Uterus (tissue), 2 donors: Measurements from ENCODE around the gene FSCN2.

Experiments used
- POLR2A ChIP-seq, 2 donors: fragments of 450-650 bp; IDR thresholded peaks; one replicate each; pipeline ENCODE4 v1.6.1; 2016; ENCODE audit warnings: antibody characterized with exemption in 2 of 2, mild to moderate bottlenecking in 1 of 2, moderate library complexity in 1 of 2
- TF ChIP-seq, protein P1 (sequence below), 4 experiments: fragments of 200-600 bp in 2 of 4; fragments of 450-650 bp in 2 of 4; sonication (generic) in 2 of 4; IDR thresholded peaks; one replicate each; pipeline ENCODE4 v1.5.1; 2016 to 2019; ENCODE audit warnings: antibody characterized with exemption in 4 of 4, mild to moderate bottlenecking in 2 of 4, moderate library complexity in 1 of 4

DNA sequence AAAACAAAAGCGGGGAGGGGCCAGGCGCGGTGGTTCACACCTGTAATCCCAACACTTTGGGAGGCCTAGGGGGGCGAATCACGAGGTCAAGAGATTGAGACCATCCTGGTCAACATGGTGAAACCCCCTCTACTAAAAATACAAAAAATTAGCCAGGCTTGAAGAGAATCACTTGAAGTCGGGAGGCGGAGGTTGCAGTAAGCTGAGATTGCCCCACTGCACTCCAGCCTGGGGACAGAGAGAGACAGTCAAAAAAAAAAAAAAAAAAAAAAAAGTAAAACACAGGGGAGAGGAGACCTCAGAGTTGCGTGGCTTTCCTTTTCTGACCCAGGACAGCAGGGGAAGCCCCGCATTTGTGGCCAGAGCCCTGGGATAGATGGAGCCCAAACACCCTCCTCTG is 35.5 kb upstream of the FSCN2 start:
- TF ChIP-seq, protein P1, sequence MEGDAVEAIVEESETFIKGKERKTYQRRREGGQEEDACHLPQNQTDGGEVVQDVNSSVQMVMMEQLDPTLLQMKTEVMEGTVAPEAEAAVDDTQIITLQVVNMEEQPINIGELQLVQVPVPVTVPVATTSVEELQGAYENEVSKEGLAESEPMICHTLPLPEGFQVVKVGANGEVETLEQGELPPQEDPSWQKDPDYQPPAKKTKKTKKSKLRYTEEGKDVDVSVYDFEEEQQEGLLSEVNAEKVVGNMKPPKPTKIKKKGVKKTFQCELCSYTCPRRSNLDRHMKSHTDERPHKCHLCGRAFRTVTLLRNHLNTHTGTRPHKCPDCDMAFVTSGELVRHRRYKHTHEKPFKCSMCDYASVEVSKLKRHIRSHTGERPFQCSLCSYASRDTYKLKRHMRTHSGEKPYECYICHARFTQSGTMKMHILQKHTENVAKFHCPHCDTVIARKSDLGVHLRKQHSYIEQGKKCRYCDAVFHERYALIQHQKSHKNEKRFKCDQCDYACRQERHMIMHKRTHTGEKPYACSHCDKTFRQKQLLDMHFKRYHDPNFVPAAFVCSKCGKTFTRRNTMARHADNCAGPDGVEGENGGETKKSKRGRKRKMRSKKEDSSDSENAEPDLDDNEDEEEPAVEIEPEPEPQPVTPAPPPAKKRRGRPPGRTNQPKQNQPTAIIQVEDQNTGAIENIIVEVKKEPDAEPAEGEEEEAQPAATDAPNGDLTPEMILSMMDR (IDR thresholded peaks at IDR 0.05), result no peak
- TF ChIP-seq POLR2A (IDR thresholded peaks at IDR 0.05), result no peak
